Activated B cell treated with CpG ODN at 0.5 μM for 24 hours (primary cell): ENCODE measurements around the gene KRTAP4-9. TPM values are rescaled to one million over a fixed set of nuclear protein-coding genes. Genes with fewer than 3 reads are reported as not detected.
"Not testable (repeated sequence)": the region's sequence is repeated elsewhere in the genome, so short reads cannot be mapped to it uniquely, and the experiment has no call there.

Source experiments
- ATAC-seq: fragments of 200-7000 bp; cut with Tn5 transposase; one replicate; pipeline ENCODE4 v1.10.0; 2021; ENCODE audit warnings: low read depth, mild to moderate bottlenecking, moderate library complexity
- CTCF ChIA-PET: fragments of 350-600 bp; sonication (Branson Sonifier 250); formaldehyde crosslinking; loops from one replicate; lab custom pipeline; 2021; ENCODE audit warnings: antibody characterized with exemption; lab: Charles Lee
- POLR2A ChIA-PET: fragments of 350-600 bp; sonication (Branson Sonifier 250); formaldehyde crosslinking; loops from one replicate; lab custom pipeline; 2021; ENCODE audit warnings: antibody characterized with exemption; lab: Charles Lee
- DNase-seq: peaks from one replicate; pipeline ENCODE4 v3.0.0; 2022
- H3K27ac Mint-ChIP-seq: one replicate; pipeline ENCODE4 v1.8.0; 2020; ENCODE audit warnings: mixed read lengths
- H3K27me3 Mint-ChIP-seq: one replicate; pipeline ENCODE4 v1.8.0; 2021; ENCODE audit warnings: mixed read lengths
- H3K36me3 Mint-ChIP-seq: one replicate; pipeline ENCODE4 v1.8.0; 2021; ENCODE audit warnings: low read depth, mixed read lengths
- H3K4me1 Mint-ChIP-seq: one replicate; pipeline ENCODE4 v1.8.0; 2021; ENCODE audit warnings: mixed read lengths
- H3K4me3 Mint-ChIP-seq: one replicate; pipeline ENCODE4 v1.8.0; 2020; ENCODE audit warnings: mild to moderate bottlenecking, mixed read lengths
- H3K9me3 Mint-ChIP-seq: one replicate; pipeline ENCODE4 v1.8.0; 2020; ENCODE audit warnings: mixed read lengths
- CTCF ChIP-seq: fragments of 200-600 bp; IDR thresholded peaks from one replicate; pipeline ENCODE4 v1.8.0; 2022; ENCODE audit warnings: antibody characterized with exemption, mild to moderate bottlenecking
- intact Hi-C: fragments of 100-400 bp; cut with micrococcal nuclease; formaldehyde crosslinking; loops from one replicate; pipeline ENCODE4 v1.15.1; 2024
- total RNA-seq: library from RNA; stranded (reverse); gene quantifications from 2 replicates; pipeline ENCODE4 v1.2.3, GENCODE V29; 2022

The KRTAP4-9 gene
- total RNA-seq, 1 donor from 2014 or later = not detected

- Mint-ChIP-seq H3K9me3 (peaks cover 3% of the 10 kb centered on the region), H3K36me3 (no peaks in the 10 kb centered on the region), H3K27me3 (peaks cover 8% of the 10 kb centered on the region), H3K4me3 (no peak overlapping the region), H3K4me1 (peaks cover 49% of the 10 kb centered on the region), H3K27ac (no peak overlapping the region)
- intact Hi-C loops = no loop called here
- CTCF ChIA-PET = no interaction called here
- DNase-seq (no peak), ATAC-seq (no peak)
- POLR2A ChIA-PET = no interaction called here
- TF ChIP-seq CTCF = no peak
Measured at GRCh38 chr17:41118721-41119120, 13.5 kb downstream of the KRTAP4-9 start.

GRCh38 chr17:41119696-41120690 is 14.8 kb downstream of the KRTAP4-9 start:
- Mint-ChIP-seq H3K27me3 (peaks cover 10% of the 10 kb centered on the region), H3K27ac (peak overlapping the region; percentile 81), H3K4me3 (peak overlapping the region; percentile 36), H3K4me1 (peaks cover 56% of the 10 kb centered on the region)
- not testable (repeated sequence) for DNase-seq, H3K9me3 Mint-ChIP-seq, H3K36me3 Mint-ChIP-seq
- peak; percentile 67 for ATAC-seq
- ChIA-PET CTCF (interaction anchor here (0.8 kb wide), 1 partner anchor 202 kb away, joined by 3 read pairs; no protein-coding TSS in a partner anchor), POLR2A (interaction anchor here (1.0 kb wide), 1 partner anchor 202 kb away, joined by 3 read pairs; no protein-coding TSS in a partner anchor)
- intact Hi-C loops = loop anchor here (5.0 kb wide), 1 partner anchor 202 kb away; no protein-coding TSS in a partner anchor

- Mint-ChIP-seq H3K9me3 (peaks cover 5% of the 10 kb centered on the region), H3K4me1 (peaks cover 43% of the 10 kb centered on the region), H3K4me3 (no peak overlapping the region), H3K27me3 (peaks cover 7% of the 10 kb centered on the region), H3K27ac (no peak overlapping the region), H3K36me3 (no peaks in the 10 kb centered on the region)
- ChIA-PET CTCF (no interaction called here), POLR2A (interaction anchor here (0.6 kb wide), 1 partner anchor 403 kb away, joined by 3 read pairs; no protein-coding TSS in a partner anchor)
- intact Hi-C loops = loop anchor here (5.0 kb wide), 1 partner anchor 201 kb away; no protein-coding TSS in a partner anchor
- ATAC-seq (no peak), DNase-seq (no peak)
- TF ChIP-seq CTCF = no peak
Measured at GRCh38 chr17:41121742-41122141, 16.6 kb downstream of the KRTAP4-9 start.

- intact Hi-C loops = loop anchor here (5.0 kb wide), 1 partner anchor 199 kb away; no protein-coding TSS in a partner anchor
- H3K36me3 Mint-ChIP-seq, H3K27me3 Mint-ChIP-seq, DNase-seq, H3K9me3 Mint-ChIP-seq, H3K4me3 Mint-ChIP-seq, POLR2A ChIA-PET, CTCF ChIA-PET, H3K27ac Mint-ChIP-seq, ATAC-seq: not testable (repeated sequence)
- peaks cover 32% of the 10 kb centered on the region for H3K4me1 Mint-ChIP-seq
Measured at GRCh38 chr17:41123292-41123990, 18.3 kb downstream of the KRTAP4-9 start.

- H3K27ac Mint-ChIP-seq, H3K27me3 Mint-ChIP-seq, H3K36me3 Mint-ChIP-seq, H3K9me3 Mint-ChIP-seq, DNase-seq, ATAC-seq, CTCF ChIA-PET, H3K4me3 Mint-ChIP-seq: not testable (repeated sequence)
- intact Hi-C loops = loop anchor here (5.0 kb wide), 1 partner anchor 198 kb away; no protein-coding TSS in a partner anchor
- POLR2A ChIA-PET = interaction anchor here (0.7 kb wide), 1 partner anchor 183 kb away, joined by 4 read pairs; no protein-coding TSS in a partner anchor
- peaks cover 28% of the 10 kb centered on the region for H3K4me1 Mint-ChIP-seq
Measured at GRCh38 chr17:41123991-41124371, 18.8 kb downstream of the KRTAP4-9 start, which contains the start of gene KRTAP4-12. KRTAP4-12 (minus strand) TSS chr17:41124182; CDS start chr17:41124122, 60 bp downstream.

- no peak for ATAC-seq
- peaks cover 7% of the 10 kb centered on the region for H3K27me3 Mint-ChIP-seq
- H3K4me1 Mint-ChIP-seq = peaks cover 24% of the 10 kb centered on the region
- no peak overlapping the region for H3K27ac Mint-ChIP-seq
- TF ChIP-seq CTCF = no peak
- no peak for DNase-seq
- peaks cover 5% of the 10 kb centered on the region for H3K9me3 Mint-ChIP-seq
- ChIA-PET POLR2A (no interaction called here), CTCF (no interaction called here)
- H3K36me3 Mint-ChIP-seq = no peaks in the 10 kb centered on the region
- intact Hi-C loops = no loop called here
- no peak overlapping the region for H3K4me3 Mint-ChIP-seq
Measured at GRCh38 chr17:41125064-41125463, 19.9 kb downstream of the KRTAP4-9 start.
